Ishikawa (cell line): ENCODE results near the gene MAPRE3.

ENCODE experiments used
- CEBPB ChIP-seq: IDR thresholded peaks from 2 replicates; pipeline ENCODE4 v1.6.1; 2012
- CREB1 ChIP-seq: IDR thresholded peaks from 2 replicates; pipeline ENCODE4 v1.6.1; 2012; ENCODE audit warnings: low read depth
- EGR1 ChIP-seq: IDR thresholded peaks from 2 replicates; pipeline ENCODE4 v1.6.1; 2012
- EP300 ChIP-seq: IDR thresholded peaks from 2 replicates; pipeline ENCODE4 v1.6.1; 2012; ENCODE audit warnings: borderline replicate concordance
- FOXM1 ChIP-seq: IDR thresholded peaks from 2 replicates; pipeline ENCODE4 v1.6.1; 2012; ENCODE audit warnings: low read depth, borderline replicate concordance
- NFIC ChIP-seq: IDR thresholded peaks from 2 replicates; pipeline ENCODE4 v1.6.1; 2012
- RAD21 ChIP-seq: IDR thresholded peaks from 2 replicates; pipeline ENCODE4 v1.6.1; 2012; ENCODE audit warnings: low read depth
- REST ChIP-seq: IDR thresholded peaks from 2 replicates; pipeline ENCODE4 v1.6.1; 2012; ENCODE audit warnings: low read depth, mild to moderate bottlenecking
- TAF1 ChIP-seq: IDR thresholded peaks from 2 replicates; pipeline ENCODE4 v1.6.1; 2012; ENCODE audit warnings: low read depth, mild to moderate bottlenecking
- TCF12 ChIP-seq: IDR thresholded peaks from 2 replicates; pipeline ENCODE4 v1.6.1; 2012; ENCODE audit warnings: low read depth
- TEAD4 ChIP-seq: IDR thresholded peaks from 2 replicates; pipeline ENCODE4 v1.6.1; 2012
- USF1 ChIP-seq: IDR thresholded peaks from 2 replicates; pipeline ENCODE4 v1.6.1; 2012
- YY1 ChIP-seq: IDR thresholded peaks from 2 replicates; pipeline ENCODE4 v1.6.1; 2012; ENCODE audit warnings: low read depth
- ZBTB7A ChIP-seq: IDR thresholded peaks from 2 replicates; pipeline ENCODE4 v1.6.1; 2012; ENCODE audit warnings: low read depth
- TF ChIP-seq, protein P1 (sequence below): IDR thresholded peaks from 2 replicates; pipeline ENCODE4 v1.6.1; 2012

MAPRE3 gene

DNA sequence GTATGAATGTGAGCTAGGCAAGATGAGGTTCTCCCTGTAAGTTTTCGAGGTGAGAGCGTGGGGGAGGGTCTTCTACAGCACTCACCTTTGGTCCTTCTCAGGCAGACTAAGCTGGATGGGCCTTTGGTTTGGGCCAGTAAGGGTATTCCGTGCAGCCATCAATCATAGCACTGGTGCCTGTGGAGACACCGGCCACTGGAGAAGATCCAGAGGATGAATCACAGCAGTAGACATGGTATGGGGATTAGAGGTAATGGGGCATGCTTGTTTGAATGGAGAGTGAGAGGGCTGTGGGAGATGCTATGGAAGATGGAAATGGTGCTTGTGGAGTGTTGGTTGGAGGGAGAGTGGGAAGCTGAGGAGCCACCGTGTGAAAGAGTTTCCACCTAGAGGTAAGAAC is 16.1 kb downstream of the MAPRE3 start:
- TF ChIP-seq CEBPB (no peak), TCF12 (no peak), FOXM1 (no peak), EGR1 (no peak), EP300 (no peak), REST (no peak), ZBTB7A (no peak), YY1 (no peak), CREB1 (no peak)
- TF ChIP-seq, protein P1, sequence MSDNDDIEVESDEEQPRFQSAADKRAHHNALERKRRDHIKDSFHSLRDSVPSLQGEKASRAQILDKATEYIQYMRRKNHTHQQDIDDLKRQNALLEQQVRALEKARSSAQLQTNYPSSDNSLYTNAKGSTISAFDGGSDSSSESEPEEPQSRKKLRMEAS, result no peak

- TF ChIP-seq ZBTB7A (no peak), CREB1 (no peak), RAD21 (no peak), TCF12 (no peak), TAF1 (no peak), CEBPB (no peak), YY1 (no peak), EP300 (no peak), REST (no peak)
Observed at GRCh38 chr2:26988058-26988860, 17.8 kb downstream of the MAPRE3 start.

GRCh38 chr2:26989156-26989555 is 18.7 kb downstream of the MAPRE3 start:
- TF ChIP-seq CREB1 (no peak), YY1 (no peak), USF1 (no peak), FOXM1 (no peak), CEBPB (no peak), REST (no peak), TAF1 (no peak), TCF12 (no peak), TEAD4 (no peak), EP300 (no peak), ZBTB7A (no peak), RAD21 (no peak)
- TF ChIP-seq, protein P1, result no peak

DNA sequence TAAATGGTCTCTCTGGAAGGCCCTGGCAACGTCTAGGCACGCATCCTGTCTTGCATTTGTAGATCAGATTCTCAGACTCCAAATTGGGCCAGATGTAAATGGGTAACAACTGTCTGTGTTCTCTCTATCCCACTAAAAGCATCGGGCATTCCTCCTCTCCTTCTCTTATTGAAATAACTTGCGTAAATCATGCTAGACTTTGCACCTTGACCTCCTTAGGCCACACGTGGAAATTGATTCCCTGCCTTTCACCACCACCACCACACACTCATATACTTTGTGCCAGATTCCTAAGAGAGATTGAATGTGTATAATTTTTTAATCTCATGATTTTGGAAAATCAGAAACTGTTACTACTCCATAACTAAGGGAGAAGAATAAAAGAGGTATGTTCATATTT is 21.3 kb downstream of the MAPRE3 start:
- TF ChIP-seq RAD21 (no peak), EP300 (no peak), CREB1 (no peak), ZBTB7A (no peak), NFIC (no peak), CEBPB (no peak), TCF12 (no peak), TEAD4 (no peak), YY1 (no peak), USF1 (no peak), FOXM1 (no peak), TAF1 (no peak), EGR1 (no peak)
